PC-3 (cell line): ENCODE results near the gene SLC35B1. TPM values are rescaled to one million over a fixed set of nuclear protein-coding genes. Genes with fewer than 3 reads are reported as not detected.
A peak's percentile ranks its signal among the peaks of the same experiment; 100 is the strongest.
"Not testable (repeated sequence)": the region's sequence is repeated elsewhere in the genome, so short reads cannot be mapped to it uniquely, and the experiment has no call there.

ENCODE experiments used
- ATAC-seq: fragments of 200-7000 bp; cut with Tn5 transposase; 2 replicates; pipeline ENCODE4 v1.9.1; 2020; ENCODE audit warnings: mild to moderate bottlenecking, moderate library complexity
- BruUV-seq: library from RNA; stranded (reverse); fragments of 400-500 nt; replicated peaks from 2 replicates; lab custom pipeline; 2021; lab: Mats Ljungman, UMichigan
- CTCF ChIA-PET: fragments of 300-600 bp; sonication (Branson Sonifier 250); formaldehyde crosslinking; loops from one replicate; lab custom pipeline; 2022; ENCODE audit warnings: antibody characterized with exemption; lab: Charles Lee
- POLR2A ChIA-PET: fragments of 300-600 bp; sonication (Branson Sonifier 250); formaldehyde crosslinking; loops from one replicate; lab custom pipeline; 2022; ENCODE audit warnings: antibody characterized with exemption; ENCODE audit not compliant: unreplicated experiment; lab: Charles Lee
- DNase-seq: peaks from one replicate; pipeline ENCODE4 v3.0.0-alpha.2; 2015
- H2AFZ ChIP-seq: fragments of 300-600 bp; sonication (generic); 2 replicates; pipeline ENCODE4 v1.6.0; 2016; ENCODE audit warnings: antibody characterized with exemption, low read length
- H3F3A ChIP-seq: fragments of 300-600 bp; sonication (generic); one replicate; pipeline ENCODE4 v1.6.0; 2017; ENCODE audit warnings: antibody characterized with exemption, low read length, control low read depth, mild to moderate bottlenecking; ENCODE audit not compliant: unreplicated experiment
- H3K27ac ChIP-seq: fragments of 300-600 bp; sonication (generic); 2 replicates; pipeline ENCODE4 v1.5.1; 2016; ENCODE audit warnings: mild to moderate bottlenecking, low read length
- H3K27me3 ChIP-seq: fragments of 300-600 bp; sonication (generic); 2 replicates; pipeline ENCODE4 v1.6.1; 2016; ENCODE audit warnings: low read length, mixed read lengths
- H3K36me3 ChIP-seq: fragments of 300-600 bp; sonication (generic); 2 replicates; pipeline ENCODE4 v1.6.1; 2016; ENCODE audit warnings: low read depth, mixed run types, low read length, mixed read lengths
- H3K4me1 ChIP-seq: fragments of 300-600 bp; sonication (generic); 2 replicates; pipeline ENCODE4 v1.5.1; 2016; ENCODE audit warnings: low read length; ENCODE audit not compliant: insufficient read depth
- H3K4me2 ChIP-seq: fragments of 300-600 bp; sonication (generic); 2 replicates; pipeline ENCODE4 v1.6.0; 2016; ENCODE audit warnings: low read length
- H3K4me3 ChIP-seq: fragments of 300-600 bp; sonication (generic); 2 replicates; pipeline ENCODE4 v1.5.1; 2016; ENCODE audit warnings: mild to moderate bottlenecking, low read length, mixed read lengths
- H3K79me2 ChIP-seq: fragments of 300-600 bp; sonication (generic); 2 replicates; pipeline ENCODE4 v1.6.1; 2017; ENCODE audit warnings: low read length, mixed read lengths
- H3K9ac ChIP-seq: fragments of 300-600 bp; sonication (generic); 2 replicates; pipeline ENCODE4 v1.6.0; 2016; ENCODE audit warnings: mild to moderate bottlenecking, low read length
- H3K9me2 ChIP-seq: fragments of 300-600 bp; sonication (generic); replicated peaks from 2 replicates; pipeline ENCODE4 v1.6.1; 2016; ENCODE audit warnings: mixed run types, low read length, mixed read lengths
- H3K9me3 ChIP-seq: fragments of 300-600 bp; sonication (generic); 2 replicates; pipeline ENCODE4 v1.6.1; 2016; ENCODE audit warnings: low read length, mixed read lengths
- H4K20me1 ChIP-seq: fragments of 300-600 bp; sonication (generic); 2 replicates; pipeline ENCODE4 v1.6.1; 2016; ENCODE audit warnings: low read length, mixed read lengths
- CTCF ChIP-seq: fragments of 300-600 bp; sonication (generic); conservative IDR thresholded peaks from 2 replicates; pipeline ENCODE4 v1.5.1; 2017; ENCODE audit warnings: antibody characterized with exemption, low read depth, mild to moderate bottlenecking, low read length
- EZH2 ChIP-seq: fragments of 300-600 bp; sonication (generic); IDR thresholded peaks from one replicate; pipeline ENCODE4 v1.6.1; 2017; ENCODE audit warnings: antibody characterized with exemption, mild to moderate bottlenecking, low read length; ENCODE audit not compliant: unreplicated experiment
- EZH2phosphoT487 ChIP-seq: fragments of 300-600 bp; sonication (generic); IDR thresholded peaks from 2 replicates; pipeline ENCODE4 v1.6.1; 2018; ENCODE audit warnings: mild to moderate bottlenecking, antibody characterized with exemption, low read length, borderline replicate concordance
- intact Hi-C: fragments of 100-400 bp; cut with micrococcal nuclease; formaldehyde crosslinking; loops from 2 replicates; pipeline ENCODE4 v1.9.0; 2023
- total RNA-seq: library from RNA; depleted of rRNA; stranded (reverse); fragments of >200 nt; gene quantifications from 2 replicates; pipeline ENCODE4 v1.2.3, GENCODE V29; 2014

Gene SLC35B1
- total RNA-seq, 1 experiment from 2014 or later = 211 TPM

DNA sequence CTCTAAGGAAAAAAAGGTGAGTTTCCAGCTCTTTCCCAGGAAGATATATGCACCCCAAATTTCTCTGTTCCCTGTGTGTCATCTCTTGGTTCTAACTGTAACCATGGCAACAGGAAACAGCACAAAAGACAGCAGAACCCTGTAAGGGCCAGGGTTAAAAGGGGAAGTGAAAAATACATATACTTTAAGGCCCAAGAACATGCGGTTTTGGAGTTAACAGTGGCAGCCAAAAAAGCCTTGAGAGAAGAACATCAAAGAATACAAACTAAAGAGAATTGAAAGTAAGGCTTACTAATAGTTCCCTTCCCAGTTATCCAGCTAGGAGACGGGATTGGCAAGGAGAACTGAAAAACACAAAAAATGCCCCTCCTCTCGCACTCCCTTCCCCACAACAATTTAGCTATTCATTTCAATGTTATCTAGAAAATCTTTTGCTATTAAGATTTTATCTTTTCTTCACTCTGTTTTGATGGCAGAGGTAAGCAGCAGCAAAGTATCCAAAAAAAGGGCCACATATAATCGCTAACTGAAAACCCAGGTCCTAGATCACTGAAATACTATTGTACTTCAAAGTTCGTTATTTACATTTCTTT, 31.4 kb downstream of the SLC35B1 start:
- Histone ChIP-seq H3K4me1 (peaks cover 24% of the 10 kb centered on the region), H3K9ac (peak overlapping the region; percentile 91), H3K79me2 (peaks cover 56% of the 10 kb centered on the region), H3K9me2 (no peaks in the 10 kb centered on the region), H3F3A (no peaks in the 10 kb centered on the region), H2AFZ (peak overlapping the region; percentile 89; the same call in 1 of the 2 replicates), H3K4me3 (peak overlapping the region; percentile 90), H3K36me3 (peaks cover 11% of the 10 kb centered on the region; the same call in 1 of the 2 replicates), H3K4me2 (peak overlapping the region; percentile 99), H3K9me3 (no peaks in the 10 kb centered on the region), H4K20me1 (0 out of 2 replicates have a peak, but pooled peaks cover 9% of the 10 kb centered on the region), H3K27me3 (no peaks in the 10 kb centered on the region), H3K27ac (no peak overlapping the region)
- TF ChIP-seq EZH2 = no peak
- TF ChIP-seq EZH2phosphoT487 = no peak
- no peak for TF ChIP-seq CTCF
- ATAC-seq (no peak), DNase-seq (no peak)
- no TSS peak for BruUV-seq
- intact Hi-C loops = loop anchor here (5.0 kb wide), 1 partner anchor 39 kb away; no protein-coding TSS in a partner anchor
- ChIA-PET POLR2A (interaction anchor here (0.6 kb wide), 1 partner anchor 87 kb away, joined by 3 read pairs; no protein-coding TSS in a partner anchor), CTCF (interaction anchor here (0.7 kb wide), 1 partner anchor 171 kb away, joined by 4 read pairs; no protein-coding TSS in a partner anchor)

DNA sequence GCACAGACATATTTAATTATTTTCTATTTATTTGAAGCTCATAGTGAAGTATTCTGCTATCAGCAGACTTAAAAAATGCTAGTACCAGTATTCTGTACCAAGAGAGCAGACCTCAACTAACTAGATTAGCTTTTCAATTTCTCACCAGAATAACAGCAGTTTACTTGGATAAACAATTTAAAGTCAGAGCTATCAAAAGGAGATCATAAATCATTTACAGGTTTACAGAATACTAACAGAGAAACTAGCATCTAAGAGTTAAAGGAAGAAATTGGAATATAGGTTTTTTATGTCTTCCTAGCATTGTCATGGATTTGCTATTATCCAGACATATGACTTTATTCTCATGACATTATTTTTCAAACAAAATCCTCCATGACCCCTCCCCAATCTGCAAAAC, 33.3 kb downstream of the SLC35B1 start:
- ChIA-PET CTCF (no interaction called here), POLR2A (interaction anchor here (0.7 kb wide), 1 partner anchor 62 kb away, joined by 3 read pairs; no protein-coding TSS in a partner anchor)
- H3K4me3 ChIP-seq = no peak overlapping the region
- peaks cover 24% of the 10 kb centered on the region for H3K4me1 ChIP-seq
- no peak for TF ChIP-seq CTCF
- TF ChIP-seq EZH2phosphoT487 = no peak
- TF ChIP-seq EZH2 = no peak
- peak overlapping the region; percentile 99; the same call in 1 of the 2 replicates for H3K4me2 ChIP-seq
- no peak for ATAC-seq
- no peak overlapping the region for H2AFZ ChIP-seq
- no peak for DNase-seq
- intact Hi-C loops = no loop called here
- no peaks in the 10 kb centered on the region for H3F3A ChIP-seq
- no peaks in the 10 kb centered on the region for H3K9me3 ChIP-seq
- H3K36me3 ChIP-seq = peaks cover 11% of the 10 kb centered on the region; the same call in 1 of the 2 replicates
- no TSS peak for BruUV-seq
- no peak overlapping the region for H3K9ac ChIP-seq
- no peaks in the 10 kb centered on the region for H3K27me3 ChIP-seq
- 0 out of 2 replicates have a peak, but pooled peaks cover 9% of the 10 kb centered on the region for H4K20me1 ChIP-seq
- H3K9me2 ChIP-seq = no peaks in the 10 kb centered on the region
- H3K79me2 ChIP-seq = peaks cover 74% of the 10 kb centered on the region
- no peak overlapping the region for H3K27ac ChIP-seq

GRCh38 chr17:49673679-49674078, 34.1 kb downstream of the SLC35B1 start:
- DNase-seq, H3K9me2 ChIP-seq, intact Hi-C loops, BruUV-seq, POLR2A ChIA-PET, H2AFZ ChIP-seq, H3K27me3 ChIP-seq, CTCF ChIA-PET, H3F3A ChIP-seq, H3K9me3 ChIP-seq, H4K20me1 ChIP-seq, H3K27ac ChIP-seq, ATAC-seq, H3K4me3 ChIP-seq, H3K9ac ChIP-seq, H3K4me2 ChIP-seq: not testable (repeated sequence)
- Histone ChIP-seq H3K4me1 (peaks cover 24% of the 10 kb centered on the region), H3K79me2 (peaks cover 75% of the 10 kb centered on the region), H3K36me3 (peaks cover 11% of the 10 kb centered on the region; the same call in 1 of the 2 replicates)
